NCI-H2107 treated with DMSO at 0.1 percent for 48 hours (cell line): Measurements from ENCODE around the gene GEN1.

Experiments
- DNase-seq: peaks from one replicate; lab custom pipeline; 2025; ENCODE audit not compliant: unreplicated experiment; lab: John Stamatoyannopoulos, UW

Gene GEN1

GRCh38 chr2:17793803-17794354 lies 39.9 kb downstream of the GEN1 start:
- no peak for DNase-seq

- no peak for DNase-seq
Observed at GRCh38 chr2:17795309-17795708, 41.4 kb downstream of the GEN1 start.

- peak; percentile 61 for DNase-seq
Observed at GRCh38 chr2:17798338-17798737, 44.4 kb downstream of the GEN1 start.

GRCh38 chr2:17799301-17800120 lies 45.6 kb downstream of the GEN1 start:
- no peak for DNase-seq

GRCh38 chr2:17800219-17800618 lies 46.3 kb downstream of the GEN1 start:
- DNase-seq, result no peak

- peak; percentile 61 for DNase-seq
Observed at GRCh38 chr2:17800693-17801458, 46.9 kb downstream of the GEN1 start.

GRCh38 chr2:17803497-17803896 lies 49.6 kb downstream of the GEN1 start:
- DNase-seq, result no peak

GRCh38 chr2:17804358-17804757 lies 50.4 kb downstream of the GEN1 start:
- DNase-seq, result no peak

GRCh38 chr2:17805166-17805565 lies 51.2 kb downstream of the GEN1 start:
- no peak for DNase-seq

- DNase-seq, result no peak
Observed at GRCh38 chr2:17805717-17806363, 51.9 kb downstream of the GEN1 start.

- no peak for DNase-seq
Observed at GRCh38 chr2:17813010-17813741, 59.2 kb downstream of the GEN1 start.

GRCh38 chr2:17813742-17814473 lies 60.0 kb downstream of the GEN1 start:
- no peak for DNase-seq

- no peak for DNase-seq
Observed at GRCh38 chr2:17814601-17815000, 60.7 kb downstream of the GEN1 start.

GRCh38 chr2:17815468-17816184 lies 61.7 kb downstream of the GEN1 start:
- no peak for DNase-seq

- no peak for DNase-seq
Observed at GRCh38 chr2:17816396-17817245, 62.7 kb downstream of the GEN1 start, which contains the start of gene MSGN1. Gene MSGN1, plus strand, starts transcription at chr2:17816460. Its CDS starts 59 bp downstream, at chr2:17816519.

GRCh38 chr2:17818235-17818815 lies 64.4 kb downstream of the GEN1 start:
- no peak for DNase-seq

- no peak for DNase-seq
Observed at GRCh38 chr2:17821080-17821479, 67.1 kb downstream of the GEN1 start.
